SU-DHL-6 (cell line): Measurements from ENCODE around the gene FAM200A.

ENCODE experiments used
- H2AFZ ChIP-seq: fragments of 200-600 bp; sonication (generic); 2 replicates; pipeline ENCODE4 v1.6.1; 2014; ENCODE audit warnings: low read depth, mild to moderate bottlenecking, moderate library complexity, mixed read lengths, antibody characterized with exemption, low read length; ENCODE audit not compliant: severe bottlenecking
- H3F3A ChIP-seq: fragments of 200-600 bp; shearing (Covaris generic); 2 replicates; pipeline ENCODE4 v1.6.0; 2016; ENCODE audit warnings: antibody characterized with exemption, mild to moderate bottlenecking; ENCODE audit not compliant: insufficient read depth
- H3K27ac ChIP-seq: fragments of 200-600 bp; sonication (generic); 2 replicates; pipeline ENCODE4 v1.5.1; 2016; ENCODE audit warnings: low read depth, mild to moderate bottlenecking, low read length, moderate library complexity, mixed read lengths
- H3K27me3 ChIP-seq: fragments of 200-600 bp; sonication (generic), shearing (Covaris generic); 2 replicates; pipeline ENCODE4 v1.6.0; 2014; ENCODE audit warnings: mild to moderate bottlenecking, low read length
- H3K36me3 ChIP-seq: fragments of 200-600 bp; sonication (generic); 2 replicates; pipeline ENCODE4 v1.6.1; 2014; ENCODE audit warnings: mild to moderate bottlenecking, low read length, mixed read lengths
- H3K4me2 ChIP-seq: fragments of 300-600, 200-600 bp; shearing (Covaris generic), sonication (generic); 2 replicates; pipeline ENCODE4 v1.6.0; 2014; ENCODE audit warnings: low read length, low read depth, mild to moderate bottlenecking; ENCODE audit not compliant: poor library complexity, severe bottlenecking
- H3K4me3 ChIP-seq: fragments of 200-600 bp; sonication (generic); 2 replicates; pipeline ENCODE4 v1.5.1; 2014; ENCODE audit warnings: antibody characterized with exemption, low read length, mild to moderate bottlenecking, mixed read lengths; ENCODE audit not compliant: insufficient read depth, poor library complexity, severe bottlenecking
- H3K79me2 ChIP-seq: fragments of 200-600 bp; sonication (generic); 2 replicates; pipeline ENCODE4 v1.6.1; 2014; ENCODE audit warnings: mild to moderate bottlenecking, low read length, moderate library complexity; ENCODE audit not compliant: insufficient read depth
- H3K9ac ChIP-seq: fragments of 200-600 bp; sonication (generic); 2 replicates; pipeline ENCODE4 v1.7.0; 2014; ENCODE audit warnings: mild to moderate bottlenecking, low read length
- H3K9me2 ChIP-seq: fragments of 200-600 bp; sonication (generic); replicated peaks from 2 replicates; pipeline ENCODE4 v1.6.1; 2014; ENCODE audit warnings: low read length; ENCODE audit not compliant: insufficient read depth
- H3K9me3 ChIP-seq: fragments of 200-600 bp; sonication (generic); 2 replicates; pipeline ENCODE4 v1.6.1; 2014; ENCODE audit warnings: low read length, mixed read lengths; ENCODE audit not compliant: insufficient read depth
- H4K20me1 ChIP-seq: fragments of 200-600 bp; sonication (generic); 2 replicates; pipeline ENCODE4 v1.6.1; 2014; ENCODE audit warnings: low read depth, mild to moderate bottlenecking, antibody characterized with exemption, low read length, moderate library complexity, mixed read lengths
- CTCF ChIP-seq: fragments of 200-600 bp; sonication (generic); IDR thresholded peaks from one replicate; pipeline ENCODE4 v1.5.1; 2017; ENCODE audit warnings: antibody characterized with exemption, mild to moderate bottlenecking, low read length, moderate library complexity; ENCODE audit not compliant: insufficient read depth, poor library complexity, severe bottlenecking
- EZH2phosphoT487 ChIP-seq: fragments of 200-600 bp; sonication (generic), shearing (Covaris generic); conservative IDR thresholded peaks from 2 replicates; pipeline ENCODE4 v1.6.1; 2018; ENCODE audit warnings: mild to moderate bottlenecking, antibody characterized with exemption, low read length, moderate library complexity, mixed read lengths

The FAM200A gene

GRCh38 chr7:99539213-99539811 is 12.6 kb downstream of the FAM200A start:
- H3F3A ChIP-seq: no peaks in the 10 kb centered on the region
- H3K79me2 ChIP-seq: no peaks in the 10 kb centered on the region
- H3K9me2 ChIP-seq: no peaks in the 10 kb centered on the region
- no peak overlapping the region for H2AFZ ChIP-seq
- H3K4me2 ChIP-seq: no peak overlapping the region
- peaks cover 14% of the 10 kb centered on the region; the same call in 1 of the 2 replicates for H3K9me3 ChIP-seq
- H3K4me3 ChIP-seq: no peak overlapping the region
- H3K27me3 ChIP-seq: no peaks in the 10 kb centered on the region
- TF ChIP-seq EZH2phosphoT487 (no peak), CTCF (no peak)
- no peaks in the 10 kb centered on the region for H3K36me3 ChIP-seq
- H3K27ac ChIP-seq: no peak overlapping the region
- H4K20me1 ChIP-seq: no peaks in the 10 kb centered on the region
- no peak overlapping the region for H3K9ac ChIP-seq

GRCh38 chr7:99535667-99536066 is 16.2 kb downstream of the FAM200A start:
- Histone ChIP-seq H2AFZ (no peak overlapping the region), H3K27me3 (no peaks in the 10 kb centered on the region), H3K9me2 (no peaks in the 10 kb centered on the region), H3K27ac (no peak overlapping the region), H3K4me2 (no peak overlapping the region), H3K79me2 (no peaks in the 10 kb centered on the region), H3K36me3 (peaks cover 21% of the 10 kb centered on the region), H3F3A (no peaks in the 10 kb centered on the region), H3K9me3 (peaks cover 25% of the 10 kb centered on the region; the same call in 1 of the 2 replicates), H3K9ac (no peak overlapping the region), H3K4me3 (no peak overlapping the region), H4K20me1 (no peaks in the 10 kb centered on the region)
- TF ChIP-seq EZH2phosphoT487: no peak
- TF ChIP-seq CTCF: no peak

GRCh38 chr7:99531354-99531765 is 20.6 kb downstream of the FAM200A start:
- Histone ChIP-seq H3K79me2 (no peaks in the 10 kb centered on the region), H2AFZ (no peak overlapping the region), H3K27ac (no peak overlapping the region), H3K4me2 (no peak overlapping the region), H3K9ac (no peak overlapping the region), H4K20me1 (no peaks in the 10 kb centered on the region), H3K9me3 (peaks cover 26% of the 10 kb centered on the region; the same call in 1 of the 2 replicates), H3K9me2 (no peaks in the 10 kb centered on the region), H3K4me3 (no peak overlapping the region), H3K36me3 (peaks cover 46% of the 10 kb centered on the region), H3F3A (no peaks in the 10 kb centered on the region), H3K27me3 (no peaks in the 10 kb centered on the region)
- TF ChIP-seq EZH2phosphoT487 (no peak), CTCF (no peak)
